Peyer's patch (tissue), 4 donors: ENCODE data around the gene HPSE2. TPM values are rescaled to one million over a fixed set of nuclear protein-coding genes. Genes with fewer than 3 reads are reported as not detected.

Source experiments
- DNase-seq, 3 donors: peaks; one replicate each; pipeline ENCODE4 v3.0.0-alpha.2; 2017 to 2019
- H3K27ac ChIP-seq, 4 donors: fragments of 200-600 bp; sonication (generic); one replicate each; pipeline ENCODE4 v1.5.1; 2016 to 2019
- H3K27me3 ChIP-seq, 2 donors: fragments of 200-600 bp; sonication (generic); one replicate each; pipeline ENCODE4 v1.5.1; 2019
- H3K36me3 ChIP-seq, 3 donors: fragments of 200-600 bp; sonication (generic); one replicate each; pipeline ENCODE4 v1.5.1; 2016 to 2019
- H3K4me1 ChIP-seq, 4 donors: fragments of 200-600 bp; sonication (generic); one replicate each; pipeline ENCODE4 v1.5.1; 2016 to 2019
- H3K4me3 ChIP-seq, 4 donors: fragments of 200-600 bp; sonication (generic); 1 replicate in 3 of 4; 2 replicates in 1 of 4; pipeline ENCODE4 v1.5.1; 2016 to 2019; ENCODE audit warnings: mild to moderate bottlenecking in 1 of 4
- H3K9me3 ChIP-seq, 4 donors: fragments of 200-600 bp; sonication (generic); one replicate each; pipeline ENCODE4 v1.5.1; 2016 to 2019; ENCODE audit warnings: mild to moderate bottlenecking in 1 of 4
- CTCF ChIP-seq, 6 experiments: fragments of 450-650 bp in 4 of 6; fragments of 200-600 bp in 2 of 6; sonication (generic) in 1 of 6; IDR thresholded peaks; one replicate each; pipeline ENCODE4 v1.5.1; 2017 to 2019; ENCODE audit warnings: antibody characterized with exemption in 6 of 6, mild to moderate bottlenecking in 3 of 6, moderate library complexity in 1 of 6
- POLR2A ChIP-seq, 2 donors: fragments of 450-650 bp; IDR thresholded peaks; one replicate each; pipeline ENCODE4 v1.5.1; 2017; ENCODE audit warnings: antibody characterized with exemption in 2 of 2, mild to moderate bottlenecking in 2 of 2, moderate library complexity in 2 of 2
- total RNA-seq, 4 donors: library from RNA; depleted of rRNA; stranded (reverse); fragments of >200 nt; gene quantifications; one replicate each; pipeline ENCODE4 v1.1.0, GENCODE V29; 2016

The HPSE2 gene
- total RNA-seq, 4 donors from 2014 or later, result 3.0 to 15.7 (median 7.4) TPM

- Histone ChIP-seq H3K9me3 (no peaks in the 10 kb centered on the region), H3K4me1 (no peaks in the 10 kb centered on the region), H3K36me3 (no peaks in the 10 kb centered on the region), H3K27ac (no peak overlapping the region), H3K27me3 (no peaks in the 10 kb centered on the region), H3K4me3 (no peak overlapping the region)
- no peak for TF ChIP-seq POLR2A (IDR thresholded peaks at IDR 0.05)
- no peak for TF ChIP-seq CTCF (IDR thresholded peaks at IDR 0.05)
- no peak for DNase-seq
Observed at GRCh38 chr10:98609265-98609664, 626.4 kb downstream of the HPSE2 start.

DNA sequence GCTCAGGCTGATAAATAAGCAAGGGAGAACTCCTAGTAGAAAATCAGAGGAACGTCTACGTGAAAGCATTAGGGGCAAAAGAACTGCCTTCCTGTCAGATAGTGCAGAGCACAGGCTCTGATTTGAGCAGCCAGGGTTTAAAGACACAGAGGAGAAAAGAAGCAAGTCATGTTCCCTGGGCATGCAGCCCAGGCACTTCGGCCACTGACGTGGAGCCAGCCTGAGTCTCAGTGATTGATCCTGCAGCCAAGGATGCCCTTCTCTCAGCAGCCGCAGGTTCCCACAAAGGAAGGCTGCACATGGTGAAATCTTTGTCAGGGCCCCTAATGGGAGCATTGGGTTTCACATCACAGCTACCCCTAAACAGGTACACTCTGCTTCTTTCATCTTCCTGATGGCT is 627.2 kb downstream of the HPSE2 start:
- no peaks in the 10 kb centered on the region for H3K36me3 ChIP-seq
- no peaks in the 10 kb centered on the region for H3K9me3 ChIP-seq
- no peak overlapping the region for H3K4me3 ChIP-seq
- H3K4me1 ChIP-seq, result no peaks in the 10 kb centered on the region
- H3K27me3 ChIP-seq, result no peaks in the 10 kb centered on the region
- DNase-seq, result no peak
- no peak overlapping the region for H3K27ac ChIP-seq
- no peak for TF ChIP-seq CTCF (IDR thresholded peaks at IDR 0.05)
- TF ChIP-seq POLR2A (IDR thresholded peaks at IDR 0.05), result no peak

GRCh38 chr10:98602224-98602623 is 633.4 kb downstream of the HPSE2 start:
- DNase-seq, result no peak
- H3K27ac ChIP-seq, result no peak overlapping the region
- no peaks in the 10 kb centered on the region for H3K36me3 ChIP-seq
- no peaks in the 10 kb centered on the region for H3K27me3 ChIP-seq
- H3K4me3 ChIP-seq, result no peak overlapping the region
- no peaks in the 10 kb centered on the region for H3K9me3 ChIP-seq
- H3K4me1 ChIP-seq, result no peaks in the 10 kb centered on the region
- TF ChIP-seq POLR2A (IDR thresholded peaks at IDR 0.05) (no peak), CTCF (IDR thresholded peaks at IDR 0.05) (no peak)

DNA sequence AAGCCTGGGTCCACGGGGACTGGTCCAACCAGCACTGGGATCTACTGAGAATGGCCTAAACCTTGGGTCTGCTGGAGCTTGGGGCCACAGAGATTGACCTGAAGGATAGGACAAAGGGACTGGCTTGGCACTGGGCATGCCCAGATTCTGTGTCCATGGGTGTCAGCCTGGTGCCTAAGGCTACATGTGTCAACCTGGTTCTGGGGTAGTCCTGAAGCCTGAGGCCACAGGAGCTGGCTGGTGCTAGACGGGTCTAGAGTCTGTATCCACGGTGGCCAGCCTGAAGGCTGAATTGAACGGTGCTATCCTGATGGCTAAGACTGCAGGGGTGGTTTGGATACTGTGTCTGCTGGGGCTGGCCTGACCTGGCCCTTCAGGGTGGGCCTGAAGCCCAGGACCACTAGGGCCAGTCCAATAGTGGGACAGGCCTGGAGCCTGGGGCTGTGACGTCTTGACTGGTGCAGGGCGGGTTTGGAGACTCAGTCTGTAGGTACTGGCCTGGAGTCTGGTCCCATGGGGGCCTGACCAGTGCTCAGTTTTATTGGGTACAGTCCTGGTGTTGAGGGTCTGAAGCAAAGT is 636.5 kb downstream of the HPSE2 start:
- Histone ChIP-seq H3K36me3 (no peaks in the 10 kb centered on the region), H3K27me3 (no peaks in the 10 kb centered on the region), H3K4me3 (no peak overlapping the region), H3K27ac (no peak overlapping the region), H3K9me3 (no peaks in the 10 kb centered on the region), H3K4me1 (no peaks in the 10 kb centered on the region)
- no peak for DNase-seq
- no peak for TF ChIP-seq POLR2A (IDR thresholded peaks at IDR 0.05)
- no peak for TF ChIP-seq CTCF (IDR thresholded peaks at IDR 0.05)

- Histone ChIP-seq H3K36me3 (no peaks in the 10 kb centered on the region), H3K27me3 (no peaks in the 10 kb centered on the region), H3K27ac (no peak overlapping the region), H3K4me3 (no peak overlapping the region), H3K9me3 (no peaks in the 10 kb centered on the region), H3K4me1 (no peaks in the 10 kb centered on the region)
- no peak for DNase-seq
- TF ChIP-seq CTCF (IDR thresholded peaks at IDR 0.05), result no peak
- TF ChIP-seq POLR2A (IDR thresholded peaks at IDR 0.05), result no peak
Observed at GRCh38 chr10:98596404-98596803, 639.2 kb downstream of the HPSE2 start.

DNA sequence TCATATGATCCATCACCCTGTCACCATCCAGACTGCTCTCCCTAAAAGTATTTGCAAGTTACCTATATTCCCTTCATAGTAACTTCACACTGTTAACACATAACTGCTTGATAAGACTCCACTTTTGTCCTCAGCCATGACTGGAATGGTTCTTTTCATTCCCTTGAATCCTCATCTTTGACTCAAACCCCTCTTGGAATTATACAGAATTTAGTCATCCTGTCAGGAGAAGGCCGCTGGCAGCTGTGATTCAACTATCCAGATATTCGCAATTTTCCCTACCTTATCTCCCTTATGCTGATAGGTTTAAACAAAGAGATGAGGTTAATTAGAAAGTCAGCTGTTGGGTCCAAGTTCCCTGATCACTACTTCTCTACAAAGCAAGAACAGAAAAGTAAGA is 646.0 kb downstream of the HPSE2 start:
- Histone ChIP-seq H3K27me3 (no peaks in the 10 kb centered on the region), H3K9me3 (no peaks in the 10 kb centered on the region), H3K36me3 (no peaks in the 10 kb centered on the region), H3K4me1 (no peaks in the 10 kb centered on the region), H3K27ac (no peak overlapping the region), H3K4me3 (no peak overlapping the region)
- TF ChIP-seq POLR2A (IDR thresholded peaks at IDR 0.05) (no peak), CTCF (IDR thresholded peaks at IDR 0.05) (no peak)
- no peak for DNase-seq
